Endodermal cell (in vitro differentiated cells): Measurements from ENCODE around the gene C10orf62. TPM values are rescaled to one million over a fixed set of nuclear protein-coding genes. Genes with fewer than 3 reads are reported as not detected.

ENCODE experiments used
- DNase-seq: peaks from one replicate; pipeline ENCODE4 v3.0.0-alpha.2; 2017
- H3K27ac ChIP-seq: 2 replicates; pipeline ENCODE4 v1.5.1; 2013; ENCODE audit warnings: mild to moderate bottlenecking, low read depth, low read length, moderate library complexity
- H3K27me3 ChIP-seq: 2 replicates; pipeline ENCODE4 v1.6.1; 2013; ENCODE audit warnings: mild to moderate bottlenecking, low read length, moderate library complexity; ENCODE audit not compliant: insufficient read depth, control insufficient read depth, poor library complexity, severe bottlenecking
- H3K36me3 ChIP-seq: 2 replicates; pipeline ENCODE4 v1.7.0; 2013; ENCODE audit warnings: mild to moderate bottlenecking, low read length, moderate library complexity; ENCODE audit not compliant: control insufficient read depth, insufficient read depth
- H3K4me1 ChIP-seq: one replicate; pipeline ENCODE4 v1.7.0; 2013; ENCODE audit warnings: low read length; ENCODE audit not compliant: control insufficient read depth, insufficient read depth
- H3K4me3 ChIP-seq: 2 replicates; pipeline ENCODE4 v1.5.1; 2013; ENCODE audit warnings: mild to moderate bottlenecking, low read length, moderate library complexity
- H3K9ac ChIP-seq: 2 replicates; pipeline ENCODE4 v1.6.1; 2013; ENCODE audit warnings: mild to moderate bottlenecking, low read length, moderate library complexity; ENCODE audit not compliant: poor library complexity, severe bottlenecking; ENCODE audit errors: extremely low read depth
- H3K9me3 ChIP-seq: 2 replicates; pipeline ENCODE4 v1.6.1; 2013; ENCODE audit warnings: mild to moderate bottlenecking, low read length, moderate library complexity; ENCODE audit not compliant: control insufficient read depth
- H3K27ac Mint-ChIP-seq: 2 replicates; pipeline ENCODE4 v1.8.0; 2020; ENCODE audit warnings: mixed read lengths
- H3K27me3 Mint-ChIP-seq: 2 replicates; pipeline ENCODE4 v1.8.0; 2021; ENCODE audit warnings: mild to moderate bottlenecking, mixed read lengths; ENCODE audit not compliant: insufficient read depth
- H3K36me3 Mint-ChIP-seq: 2 replicates; pipeline ENCODE4 v1.8.0; 2020; ENCODE audit warnings: low read depth, mixed read lengths
- H3K4me1 Mint-ChIP-seq: 2 replicates; pipeline ENCODE4 v1.8.0; 2020; ENCODE audit warnings: mixed read lengths
- H3K4me3 Mint-ChIP-seq: 2 replicates; pipeline ENCODE4 v1.8.0; 2020; ENCODE audit warnings: mild to moderate bottlenecking, moderate library complexity, mixed read lengths
- H3K9me3 Mint-ChIP-seq: 2 replicates; pipeline ENCODE4 v1.8.0; 2020; ENCODE audit warnings: mild to moderate bottlenecking, mixed read lengths
- CTCF ChIP-seq: fragments of 200-600 bp; sonication (generic); conservative IDR thresholded peaks from 2 replicates; pipeline ENCODE4 v1.5.0; 2021; ENCODE audit warnings: antibody characterized with exemption, mild to moderate bottlenecking
- WGBS, 2 experiments: methylation state at CpG; one replicate each; pipeline versions ENCODE4 v1.1.5 to v1.1.7; 2013; ENCODE audit warnings: missing lambda C conversion rate in 2 of 2, mixed read lengths in 1 of 2; ENCODE audit not compliant: insufficient coverage in 1 of 2, insufficient read length in 1 of 2; 5-methylcytosine and 5-hydroxymethylcytosine counted together
- total RNA-seq, 2 donors: library from RNA; stranded (reverse); fragmentation: NEBNext Ultra II Directional in 1 of 2; extraction: Animal tissue kit (Norgen Biotek cat#: 25700) in 1 of 2; gene quantifications; 2 replicates in 1 of 2; 3 replicates in 1 of 2; pipeline ENCODE4 v1.2.1, GENCODE V29; 2021

Gene C10orf62
- total RNA-seq, 2 donors from 2014 or later, result not detected

GRCh38 chr10:97582169-97582568 lies 7.4 kb upstream of the C10orf62 start:
- no peak for DNase-seq
- WGBS, 2 experiments, result 90 to 94% methylated on average over 4 to 8 of the region's 8 CpGs
- H3K36me3 ChIP-seq, result no peaks in the 10 kb centered on the region
- no peak for TF ChIP-seq CTCF
- H3K27ac ChIP-seq, result no peak overlapping the region
- Mint-ChIP-seq H3K9me3 (no peaks in the 10 kb centered on the region), H3K36me3 (no peaks in the 10 kb centered on the region), H3K27ac (no peak overlapping the region), H3K27me3 (no peaks in the 10 kb centered on the region), H3K4me1 (peaks cover 3% of the 10 kb centered on the region), H3K4me3 (no peak overlapping the region)
- H3K4me3 ChIP-seq, result no peak overlapping the region
- H3K4me1 ChIP-seq, result no peaks in the 10 kb centered on the region
- H3K9me3 ChIP-seq, result no peaks in the 10 kb centered on the region
- H3K9ac ChIP-seq, result no peak overlapping the region
- no peaks in the 10 kb centered on the region for H3K27me3 ChIP-seq

GRCh38 chr10:97583476-97583875 lies 6.0 kb upstream of the C10orf62 start:
- H3K4me1 Mint-ChIP-seq, result peaks cover 3% of the 10 kb centered on the region
- no peaks in the 10 kb centered on the region for H3K9me3 Mint-ChIP-seq

GRCh38 chr10:97584060-97584797 lies 5.3 kb upstream of the C10orf62 start, which contains the start of gene HOGA1:
Gene HOGA1, plus strand, starts transcription at chr10:97584389. Its CDS starts 315 bp downstream, at chr10:97584704.
- peak; percentile 91 for DNase-seq
- H3K27me3 Mint-ChIP-seq, result no peaks in the 10 kb centered on the region

More at GRCh38 chr10:97583476-97583875, 6.0 kb upstream of the C10orf62 start:
- DNase-seq, result no peak
- no peak overlapping the region for H3K4me3 ChIP-seq
- H3K9me3 ChIP-seq, result no peaks in the 10 kb centered on the region
- WGBS, 2 experiments, result 94 to 98% methylated on average over 11 to 13 of the region's 13 CpGs
- no peaks in the 10 kb centered on the region for H3K36me3 Mint-ChIP-seq
- H3K27ac ChIP-seq, result no peak overlapping the region
- no peaks in the 10 kb centered on the region for H3K36me3 ChIP-seq
- TF ChIP-seq CTCF, result no peak
- no peak overlapping the region for H3K27ac Mint-ChIP-seq
- H3K4me1 ChIP-seq, result no peaks in the 10 kb centered on the region
- H3K27me3 ChIP-seq, result no peaks in the 10 kb centered on the region
- no peaks in the 10 kb centered on the region for H3K27me3 Mint-ChIP-seq
- no peak overlapping the region for H3K4me3 Mint-ChIP-seq
- no peak overlapping the region for H3K9ac ChIP-seq

More at GRCh38 chr10:97584060-97584797, 5.3 kb upstream of the C10orf62 start, which contains the start of gene HOGA1:
- H3K4me1 Mint-ChIP-seq, result peaks cover 3% of the 10 kb centered on the region
- peak within 1 kb of the TSS; percentile 9 for H3K27ac Mint-ChIP-seq
- H3K36me3 ChIP-seq, result no peaks in the 10 kb centered on the region
- no peaks in the 10 kb centered on the region for H3K36me3 Mint-ChIP-seq
- no peak within 1 kb of the TSS for H3K4me3 Mint-ChIP-seq
- H3K27me3 ChIP-seq, result no peaks in the 10 kb centered on the region
- peak within 1 kb of the TSS; percentile 24 for H3K27ac ChIP-seq
- TF ChIP-seq CTCF, result no peak
- no peak within 1 kb of the TSS for H3K4me3 ChIP-seq
- no peaks in the 10 kb centered on the region for H3K9me3 ChIP-seq
- H3K4me1 ChIP-seq, result no peaks in the 10 kb centered on the region
- no peaks in the 10 kb centered on the region for H3K9me3 Mint-ChIP-seq
- WGBS, 2 experiments, result 69 to 75% methylated on average over 4 to 5 of the region's 5 CpGs
- no peak within 1 kb of the TSS for H3K9ac ChIP-seq
